VCaP (cell line): ENCODE results near the gene JOSD2.
A peak's percentile ranks its signal among the peaks of the same experiment; 100 is the strongest.
"Not testable (repeated sequence)": the region's sequence is repeated elsewhere in the genome, so short reads cannot be mapped to it uniquely, and the experiment has no call there.

Source experiments
- H3K27ac ChIP-seq: fragments of 450-650 bp; 2 replicates; pipeline ENCODE4 v1.5.1; 2017
- TF ChIP-seq, protein P1 (sequence below): fragments of 450-650 bp; conservative IDR thresholded peaks from 2 replicates; pipeline ENCODE4 v1.5.1; 2017; ENCODE audit warnings: mild to moderate bottlenecking, moderate library complexity

JOSD2 gene

DNA sequence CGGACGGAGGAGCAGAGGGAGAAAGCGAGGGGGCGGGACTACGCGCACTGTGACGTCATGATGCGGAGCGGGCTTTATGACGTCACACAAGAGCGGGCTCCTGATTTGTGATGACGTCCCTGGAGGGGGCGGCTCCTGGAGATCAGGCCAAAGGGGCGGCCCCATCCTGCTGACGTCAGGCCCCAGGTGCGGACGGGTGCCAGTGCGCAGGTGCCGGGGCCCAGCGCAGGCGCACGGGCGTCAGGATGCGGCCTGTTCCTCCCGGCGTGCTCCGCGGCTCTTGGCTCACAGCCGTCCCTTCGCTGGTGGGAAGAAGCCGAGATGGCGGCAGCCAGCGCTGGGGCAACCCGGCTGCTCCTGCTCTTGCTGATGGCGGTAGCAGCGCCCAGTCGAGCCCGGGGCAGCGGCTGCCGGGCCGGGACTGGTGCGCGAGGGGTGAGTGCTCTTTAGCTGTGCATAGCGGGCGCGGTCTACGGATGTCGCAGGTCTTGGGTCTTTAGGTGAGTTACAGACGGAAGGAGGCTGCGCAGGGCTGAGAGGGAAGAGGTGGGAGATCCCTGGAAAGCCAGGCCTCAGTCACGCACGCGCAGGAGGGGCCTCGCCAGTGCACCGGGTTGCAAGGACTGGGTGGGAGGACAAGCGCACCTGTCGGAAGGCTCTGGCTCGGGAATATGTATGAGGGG lies 34.6 kb downstream of the JOSD2 start, which contains the start of the genes EMC10 and GARIN5A:
TSS of gene EMC10 (plus strand) at position 284 of the 683 bp plus-strand sequence. CDS start at position 322, 38 bp downstream.
TSS of gene GARIN5A (minus strand) at position 625 of the 683 bp plus-strand sequence. CDS start at position 165, 460 bp downstream.
- H3K27ac ChIP-seq: peak within 1 kb of the TSS; percentile 96
- TF ChIP-seq, protein P1, sequence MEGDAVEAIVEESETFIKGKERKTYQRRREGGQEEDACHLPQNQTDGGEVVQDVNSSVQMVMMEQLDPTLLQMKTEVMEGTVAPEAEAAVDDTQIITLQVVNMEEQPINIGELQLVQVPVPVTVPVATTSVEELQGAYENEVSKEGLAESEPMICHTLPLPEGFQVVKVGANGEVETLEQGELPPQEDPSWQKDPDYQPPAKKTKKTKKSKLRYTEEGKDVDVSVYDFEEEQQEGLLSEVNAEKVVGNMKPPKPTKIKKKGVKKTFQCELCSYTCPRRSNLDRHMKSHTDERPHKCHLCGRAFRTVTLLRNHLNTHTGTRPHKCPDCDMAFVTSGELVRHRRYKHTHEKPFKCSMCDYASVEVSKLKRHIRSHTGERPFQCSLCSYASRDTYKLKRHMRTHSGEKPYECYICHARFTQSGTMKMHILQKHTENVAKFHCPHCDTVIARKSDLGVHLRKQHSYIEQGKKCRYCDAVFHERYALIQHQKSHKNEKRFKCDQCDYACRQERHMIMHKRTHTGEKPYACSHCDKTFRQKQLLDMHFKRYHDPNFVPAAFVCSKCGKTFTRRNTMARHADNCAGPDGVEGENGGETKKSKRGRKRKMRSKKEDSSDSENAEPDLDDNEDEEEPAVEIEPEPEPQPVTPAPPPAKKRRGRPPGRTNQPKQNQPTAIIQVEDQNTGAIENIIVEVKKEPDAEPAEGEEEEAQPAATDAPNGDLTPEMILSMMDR: no peak

DNA sequence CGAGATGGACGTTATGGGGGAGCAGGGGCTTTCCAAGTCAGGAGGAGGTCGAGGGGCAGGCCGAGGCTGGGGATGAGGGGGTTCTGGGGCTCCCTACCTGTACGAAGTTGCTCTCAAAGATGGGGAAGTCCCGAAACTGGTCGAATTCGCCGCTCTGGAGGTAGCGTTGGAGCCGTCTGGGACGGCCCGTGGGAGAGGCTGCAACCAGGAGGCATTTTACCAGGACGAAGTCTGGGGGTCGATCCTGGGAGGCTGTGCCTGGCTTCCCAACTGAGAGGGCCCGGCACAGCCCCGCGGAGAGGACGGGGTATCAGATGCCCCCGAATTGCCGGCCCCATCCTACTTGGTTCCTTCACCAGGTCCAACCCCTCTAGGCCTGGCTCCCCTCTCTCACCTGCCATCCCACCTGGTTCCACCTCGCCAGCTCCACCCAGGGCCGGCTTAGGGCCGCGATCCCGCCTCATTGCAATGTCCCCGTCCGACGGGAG lies 35.2 kb downstream of the JOSD2 start:
- TF ChIP-seq, protein P1: no peak
- H3K27ac ChIP-seq: peak overlapping the region; percentile 96

DNA sequence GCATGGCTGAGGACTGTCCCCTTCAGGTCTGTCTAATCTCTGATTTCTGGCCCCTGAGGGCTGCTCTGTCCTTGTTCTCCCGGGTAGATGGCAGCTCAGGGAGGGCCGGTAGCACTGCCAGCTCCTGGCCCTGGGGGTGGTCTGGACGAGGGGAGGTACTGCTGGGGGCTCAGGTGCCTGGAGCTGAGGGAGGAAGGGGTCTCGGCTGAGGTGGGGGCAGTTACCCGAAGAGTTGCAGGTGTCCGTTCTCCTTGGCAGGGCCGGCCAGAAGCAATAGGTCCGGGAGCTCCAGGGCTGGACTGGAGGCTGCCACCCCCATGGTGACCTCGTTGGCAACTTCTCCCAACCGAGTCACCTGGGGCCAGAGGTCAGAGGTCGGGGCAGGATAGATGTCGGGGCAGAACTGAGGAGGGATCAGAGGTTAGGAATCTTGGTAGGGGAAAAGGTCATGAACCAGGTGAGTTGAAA lies 35.9 kb downstream of the JOSD2 start:
- H3K27ac ChIP-seq: no peak overlapping the region
- TF ChIP-seq, protein P1: no peak

DNA sequence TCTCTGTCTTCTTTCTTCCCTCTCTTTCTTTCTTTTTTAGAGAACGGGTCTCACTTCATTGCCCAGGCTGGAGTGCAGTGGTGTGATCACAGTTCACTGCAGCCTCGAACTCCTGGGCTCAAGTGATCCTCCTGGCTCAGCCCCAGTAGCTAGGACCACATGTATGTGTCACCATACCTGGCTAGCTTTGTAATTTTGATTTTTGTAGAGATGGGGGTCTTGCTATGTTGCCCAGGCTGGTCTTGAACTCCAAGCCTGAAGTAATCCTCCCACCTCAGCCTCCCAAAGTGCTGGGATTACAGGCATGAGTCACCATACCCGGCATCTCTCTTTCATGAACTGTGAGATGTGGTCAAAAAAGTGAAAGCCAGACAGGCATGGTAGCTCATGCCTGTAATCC lies 37.7 kb downstream of the JOSD2 start:
- H3K27ac ChIP-seq: not testable (repeated sequence)

DNA sequence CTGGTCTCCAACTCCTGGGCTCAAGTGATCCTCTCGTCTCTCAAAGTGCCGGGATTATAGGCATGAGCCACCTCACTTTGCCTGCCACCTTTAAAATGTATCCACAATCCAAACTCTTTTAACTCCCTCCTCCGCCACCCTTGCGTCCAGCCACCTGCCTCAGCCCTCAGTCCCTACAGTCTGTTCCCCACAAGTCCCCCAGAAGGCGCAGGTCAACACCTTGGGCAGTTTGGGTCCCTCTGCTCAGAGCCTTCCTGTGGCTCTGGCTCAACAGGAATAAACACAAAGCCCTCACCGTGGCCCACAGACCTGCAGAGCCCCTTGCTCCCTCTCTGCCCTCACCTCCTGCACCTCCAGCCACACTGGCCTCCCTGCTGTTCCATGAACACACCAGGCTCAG lies 42.2 kb downstream of the JOSD2 start:
- TF ChIP-seq, protein P1: no peak
- H3K27ac ChIP-seq: no peak overlapping the region

DNA sequence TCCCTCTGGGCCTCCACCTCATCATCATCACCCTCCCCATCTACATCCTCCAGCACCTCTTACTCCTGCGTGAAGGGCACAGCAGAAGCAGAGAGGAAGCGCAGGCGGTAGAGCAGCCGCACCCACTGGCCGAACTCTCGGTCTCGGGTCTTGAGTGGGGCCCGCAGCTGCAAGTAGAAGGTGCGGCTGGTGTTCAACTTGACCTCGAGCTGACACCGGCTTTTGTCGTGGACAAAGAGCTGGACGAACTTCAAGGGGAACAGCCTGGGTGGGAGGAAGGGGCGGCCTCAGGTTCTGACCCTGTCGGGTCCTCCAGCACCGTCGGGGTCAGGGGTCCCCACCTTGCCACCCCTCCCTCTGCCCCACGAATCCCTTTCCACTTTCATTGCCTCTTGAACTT lies 43.4 kb downstream of the JOSD2 start:
- TF ChIP-seq, protein P1: no peak
- no peak overlapping the region for H3K27ac ChIP-seq

DNA sequence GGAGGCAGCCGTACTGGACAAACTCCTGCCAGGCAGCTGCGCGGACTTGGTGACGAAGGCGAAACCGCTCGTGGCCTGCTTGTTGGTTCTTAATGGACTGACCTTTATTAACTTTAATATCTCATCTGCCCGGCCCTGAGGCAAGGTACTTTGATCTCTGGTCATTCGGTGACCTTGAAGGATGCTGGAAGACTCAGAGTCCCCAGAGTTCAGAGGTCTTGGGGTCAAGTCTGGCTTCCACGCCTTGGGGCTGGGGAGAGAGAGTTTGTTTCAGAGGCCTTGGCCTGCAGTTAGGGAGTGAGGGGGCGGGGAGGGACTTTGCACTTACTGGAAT lies 44.3 kb downstream of the JOSD2 start:
- no peak overlapping the region for H3K27ac ChIP-seq
- TF ChIP-seq, protein P1: no peak
